Activated effector memory CD4-positive, alpha-beta T cell treated with Interleukin-2 at 50 U/mL for 16 hours (primary cell): ENCODE data around the gene TXNRD2.

Experiments
- DNase-seq: peaks from one replicate; pipeline ENCODE4 v3.0.0-alpha.2; 2020

TXNRD2 gene

DNA sequence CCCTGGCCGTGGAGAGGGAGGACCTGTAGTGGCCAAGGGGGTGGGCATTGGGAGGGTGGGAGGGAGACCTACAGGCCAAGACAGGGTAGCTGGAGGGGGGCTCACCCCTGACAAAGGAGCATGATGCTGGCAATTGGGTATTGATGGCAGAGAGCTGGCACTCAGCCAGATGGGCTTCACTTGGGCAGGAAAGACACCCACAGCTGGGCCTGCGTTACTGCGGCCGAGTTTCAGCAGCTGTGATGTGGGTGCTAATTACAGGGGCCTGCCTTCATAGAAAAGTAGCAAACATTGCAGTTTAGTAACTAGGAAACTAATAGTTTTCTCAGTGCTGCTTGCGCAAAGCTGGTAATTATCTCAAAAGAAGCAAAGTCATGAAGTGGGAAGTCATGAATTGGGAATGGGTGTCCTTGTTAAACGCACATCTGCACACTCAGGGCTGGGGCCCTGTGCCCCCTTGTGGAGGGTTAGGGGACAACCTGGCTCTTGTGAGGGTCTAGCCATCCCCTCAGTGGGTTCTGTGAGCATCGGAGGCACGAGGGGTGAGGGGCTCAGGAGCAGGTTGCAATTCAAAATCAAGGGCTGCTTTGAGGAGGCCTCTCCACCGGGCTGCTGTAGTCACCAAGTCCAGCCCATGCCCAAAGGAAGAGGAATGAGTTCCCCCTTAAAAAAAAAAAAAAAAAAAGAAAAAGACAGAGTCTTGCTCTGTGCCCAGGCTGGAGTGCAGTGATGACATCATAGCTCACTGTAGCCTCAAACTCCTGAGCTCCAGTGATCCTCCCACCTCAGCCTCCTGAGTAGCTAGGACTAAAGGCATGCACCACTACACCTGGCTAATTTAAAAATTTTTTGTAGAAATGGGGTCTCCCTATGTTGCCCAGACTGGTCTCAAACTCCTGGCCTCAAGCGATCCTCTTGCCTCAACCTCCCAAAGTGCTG, 24.4 kb upstream of the TXNRD2 start:
- no peak for DNase-seq

DNA sequence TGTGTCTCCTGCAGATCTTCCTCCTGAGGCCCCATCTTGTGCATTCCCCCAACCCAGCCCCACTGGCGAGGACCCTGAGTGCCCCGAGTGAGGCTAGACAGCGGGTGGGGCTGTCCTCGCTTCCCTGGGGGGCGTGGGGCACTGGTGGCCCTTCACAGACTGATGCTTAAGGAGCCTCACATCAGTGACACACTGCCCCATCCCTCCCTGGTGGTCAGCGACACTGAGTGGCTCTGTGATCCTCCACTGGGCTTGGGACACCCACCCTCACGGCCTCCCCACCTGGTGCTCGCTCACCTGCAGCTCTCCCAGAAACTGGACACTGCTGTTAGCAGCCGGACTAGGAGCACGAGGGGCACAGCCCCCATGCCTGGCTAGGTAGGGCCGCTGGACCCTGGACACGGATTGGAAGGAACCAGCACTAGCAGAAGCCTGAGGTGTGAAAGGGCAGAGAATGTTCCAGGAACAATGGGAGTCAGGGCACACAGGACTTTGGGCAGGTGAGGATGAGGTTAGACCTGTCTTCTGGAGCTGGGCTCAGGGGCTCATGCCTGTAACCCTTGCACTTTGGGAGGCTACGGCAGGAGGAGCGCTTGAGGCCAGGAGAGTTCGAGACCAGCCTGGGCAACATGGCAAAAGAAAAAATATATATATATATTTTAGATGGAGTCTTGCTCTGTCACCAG, 23.2 kb upstream of the TXNRD2 start:
- no peak for DNase-seq

DNA sequence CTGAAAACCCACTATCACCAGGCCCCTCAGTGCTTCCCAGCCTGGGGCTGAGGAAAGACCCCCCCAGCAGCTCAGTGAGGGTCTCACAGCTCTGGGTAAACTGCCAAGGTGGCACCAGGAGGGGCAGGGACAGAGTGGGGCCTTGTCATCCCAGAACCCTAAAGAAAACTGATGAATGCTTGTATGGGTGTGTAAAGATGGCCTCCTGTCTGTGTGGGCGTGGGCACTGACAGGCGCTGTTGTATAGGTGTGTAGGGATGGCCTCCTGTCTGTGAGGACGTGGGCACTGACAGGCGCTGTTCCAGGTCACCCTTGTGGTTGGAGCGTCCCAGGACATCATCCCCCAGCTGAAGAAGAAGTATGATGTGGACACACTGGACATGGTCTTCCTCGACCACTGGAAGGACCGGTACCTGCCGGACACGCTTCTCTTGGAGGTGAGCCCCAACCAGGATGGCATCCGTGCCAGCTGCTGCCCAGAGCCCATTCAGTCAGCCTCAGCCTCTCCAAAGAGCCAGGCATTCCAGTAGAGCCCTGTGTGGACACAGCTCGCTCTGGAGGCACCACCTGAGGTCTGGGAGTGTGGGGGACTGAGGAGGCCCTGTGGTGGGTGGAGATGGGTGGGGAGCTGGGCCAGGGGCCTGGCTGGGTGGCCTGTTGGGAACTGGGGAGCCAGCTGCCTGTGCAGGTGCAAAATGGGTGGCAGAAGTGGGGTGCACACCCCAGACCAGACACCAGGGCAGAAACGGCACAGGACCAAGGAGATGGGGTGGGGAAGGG, 22.4 kb upstream of the TXNRD2 start:
- no peak for DNase-seq

DNA sequence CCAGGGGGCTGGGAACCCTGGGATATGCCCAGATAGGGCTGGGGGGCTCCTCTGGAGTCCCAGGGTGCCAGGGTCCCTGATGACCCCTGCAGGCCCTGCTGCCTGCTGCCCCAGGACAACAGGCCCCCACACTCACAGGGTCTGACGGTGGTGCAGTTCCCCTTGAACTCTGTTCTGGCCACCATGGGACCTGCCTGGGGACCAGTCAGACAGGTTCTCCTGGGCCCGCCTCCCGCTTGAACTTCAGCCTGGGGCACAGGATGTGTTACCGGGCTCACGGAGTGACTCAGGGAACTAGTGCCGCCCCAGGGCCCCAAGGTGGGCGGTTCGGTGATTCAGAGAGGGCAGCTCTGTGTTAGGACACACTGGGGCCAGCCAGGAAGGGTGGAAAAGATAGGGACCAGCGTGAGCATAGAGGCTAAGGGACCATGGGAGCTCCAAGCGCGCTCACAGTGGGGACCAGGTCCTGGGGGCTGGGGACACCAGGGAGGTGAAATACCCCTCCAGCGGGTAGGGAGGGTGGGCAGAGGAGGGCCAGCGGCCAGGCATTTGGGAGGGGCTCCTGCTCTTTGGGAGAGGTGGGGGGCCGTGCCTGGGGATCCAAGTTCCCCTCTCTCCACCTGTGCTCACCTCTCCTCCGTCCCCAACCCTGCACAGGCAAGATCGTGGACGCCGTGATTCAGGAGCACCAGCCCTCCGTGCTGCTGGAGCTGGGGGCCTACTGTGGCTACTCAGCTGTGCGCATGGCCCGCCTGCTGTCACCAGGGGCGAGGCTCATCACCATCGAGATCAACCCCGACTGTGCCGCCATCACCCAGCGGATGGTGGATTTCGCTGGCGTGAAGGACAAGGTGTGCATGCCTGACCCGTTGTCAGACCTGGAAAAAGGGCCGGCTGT, 21.5 kb upstream of the TXNRD2 start:
- no peak for DNase-seq

DNA sequence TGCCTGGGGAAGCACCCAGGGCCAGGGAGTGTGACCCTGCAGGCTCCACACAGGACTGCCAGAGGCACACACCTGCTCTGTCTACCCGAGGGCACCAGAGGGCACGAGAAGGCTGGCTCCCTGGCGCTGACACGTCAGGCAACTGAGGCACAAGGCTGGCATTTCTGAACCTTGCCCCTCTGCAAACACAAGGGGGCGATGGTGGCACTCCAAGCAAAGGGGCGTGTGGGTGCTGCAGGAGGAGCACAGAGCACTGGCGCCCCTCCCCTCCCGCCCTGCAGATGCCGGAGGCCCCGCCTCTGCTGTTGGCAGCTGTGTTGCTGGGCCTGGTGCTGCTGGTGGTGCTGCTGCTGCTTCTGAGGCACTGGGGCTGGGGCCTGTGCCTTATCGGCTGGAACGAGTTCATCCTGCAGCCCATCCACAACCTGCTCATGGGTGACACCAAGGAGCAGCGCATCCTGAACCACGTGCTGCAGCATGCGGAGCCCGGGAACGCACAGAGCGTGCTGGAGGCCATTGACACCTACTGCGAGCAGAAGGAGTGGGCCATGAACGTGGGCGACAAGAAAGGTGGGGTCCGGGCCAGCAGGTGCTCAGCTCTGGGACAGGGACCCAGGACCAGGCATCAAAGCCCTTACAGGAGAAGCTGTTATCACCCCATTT, 20.8 kb upstream of the TXNRD2 start:
- DNase-seq, result peak; percentile 31

DNA sequence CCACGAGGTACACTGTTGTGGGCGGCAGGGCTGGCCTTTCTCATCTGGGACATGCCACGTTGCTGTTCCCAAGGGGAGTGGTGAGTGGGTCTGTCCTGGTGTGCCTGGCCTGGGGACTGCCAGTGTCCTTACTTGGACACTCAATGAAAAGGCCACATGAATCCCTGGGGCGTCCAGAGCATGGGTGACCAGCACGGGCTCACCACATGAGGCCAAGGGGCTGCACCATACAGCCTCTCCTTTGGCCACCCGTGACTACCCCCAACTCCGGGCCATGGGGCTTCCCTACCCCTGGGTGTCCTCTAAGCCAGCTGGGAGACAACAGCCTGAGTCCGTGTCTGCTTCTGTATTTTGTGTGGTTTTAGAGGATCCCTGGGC, 20.2 kb upstream of the TXNRD2 start:
- DNase-seq, result no peak

DNA sequence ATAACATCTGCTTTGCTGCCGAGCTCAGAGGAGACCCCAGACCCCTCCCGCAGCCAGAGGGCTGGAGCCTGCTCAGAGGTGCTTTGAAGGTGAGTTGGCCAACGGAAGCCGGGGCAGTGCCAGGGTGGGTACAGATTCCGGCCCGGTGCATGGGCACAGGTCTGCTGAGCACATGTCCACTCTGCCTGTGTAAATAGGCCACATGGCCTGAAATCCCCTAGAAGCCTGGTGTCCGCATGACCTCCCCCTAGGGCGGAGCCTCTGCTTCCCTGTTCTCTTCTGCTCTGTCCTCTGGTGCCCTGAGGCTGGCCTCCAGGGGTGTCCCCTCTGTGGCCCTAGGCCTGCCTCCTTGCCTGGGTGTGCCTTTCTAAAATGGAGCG, 19.6 kb upstream of the TXNRD2 start:
- no peak for DNase-seq

DNA sequence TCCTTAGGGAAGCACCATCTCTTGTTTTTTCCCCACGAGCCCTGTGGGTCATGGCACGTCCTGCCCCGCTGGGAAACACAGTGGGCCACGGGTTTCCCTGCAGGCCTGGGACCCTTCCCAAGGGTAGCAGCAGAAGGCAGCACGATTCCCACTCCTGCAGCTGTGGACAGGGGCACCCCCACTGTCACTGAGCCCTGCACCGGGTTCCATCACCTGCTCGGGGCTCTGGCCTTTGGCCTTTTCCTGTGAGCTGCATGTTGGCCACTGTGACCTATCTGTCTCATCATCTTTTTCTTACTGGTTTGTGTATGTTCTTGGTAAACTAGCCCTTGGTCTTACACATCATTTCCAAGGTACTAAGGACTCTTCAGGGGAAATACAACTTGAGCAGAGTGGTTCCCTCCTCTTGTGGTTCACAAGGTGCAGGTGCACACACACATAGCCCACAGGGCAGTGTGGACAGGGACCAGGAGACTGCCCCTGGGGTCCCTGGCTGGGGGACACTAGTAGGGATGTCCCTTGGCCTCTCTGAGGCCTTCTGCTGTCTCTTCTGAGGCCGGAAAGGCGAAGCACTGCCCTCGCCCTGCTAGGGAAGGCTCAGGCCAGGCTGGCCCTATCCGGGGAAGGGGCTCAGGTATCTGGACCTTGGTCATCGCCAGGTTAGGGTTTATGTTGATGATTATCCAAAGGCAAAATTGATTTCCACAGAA, 19.0 kb upstream of the TXNRD2 start:
- no peak for DNase-seq

DNA sequence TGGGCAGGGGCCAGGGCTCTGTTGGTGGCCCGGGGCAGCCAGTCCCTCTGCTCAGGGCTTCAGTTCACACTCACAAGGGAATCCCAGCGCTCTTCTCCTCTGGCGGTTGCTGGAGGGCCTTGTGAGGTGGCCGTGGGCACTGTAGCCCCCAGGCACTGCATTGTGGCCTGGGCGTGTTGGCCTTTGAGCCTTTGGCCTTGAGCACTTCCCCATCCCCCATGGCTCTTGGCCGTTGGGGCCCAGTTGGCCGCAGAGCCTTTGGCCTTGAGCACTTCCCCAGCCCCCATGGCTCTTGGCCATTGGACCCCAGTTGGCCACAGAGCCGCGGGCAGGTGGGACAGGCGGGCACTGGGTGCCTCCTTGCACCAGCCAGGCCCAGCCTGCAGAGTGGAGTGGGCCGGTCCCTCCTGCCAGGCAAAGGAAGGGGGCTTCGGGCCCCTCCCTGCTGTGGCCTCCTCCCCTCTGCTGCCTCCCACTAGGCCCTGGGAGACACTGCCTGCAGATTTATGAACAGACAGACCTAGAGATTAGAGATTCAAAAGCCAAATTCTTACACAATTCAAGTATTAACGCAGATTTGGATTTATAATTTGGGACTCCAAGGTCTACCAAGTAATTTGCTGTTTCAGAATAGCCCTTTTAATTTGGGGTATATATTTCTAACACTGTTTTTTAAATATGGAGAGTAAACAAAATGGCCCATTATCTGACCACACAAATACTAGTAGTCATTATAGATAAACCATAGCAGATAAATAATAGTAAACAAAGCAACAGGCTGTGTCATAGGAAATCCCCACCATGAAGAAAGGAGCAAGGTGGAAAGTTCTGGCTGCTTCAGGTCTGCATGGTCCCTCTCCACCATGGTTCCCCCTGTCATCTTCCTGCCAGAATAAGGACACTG, 18.2 kb upstream of the TXNRD2 start:
- no peak for DNase-seq

DNA sequence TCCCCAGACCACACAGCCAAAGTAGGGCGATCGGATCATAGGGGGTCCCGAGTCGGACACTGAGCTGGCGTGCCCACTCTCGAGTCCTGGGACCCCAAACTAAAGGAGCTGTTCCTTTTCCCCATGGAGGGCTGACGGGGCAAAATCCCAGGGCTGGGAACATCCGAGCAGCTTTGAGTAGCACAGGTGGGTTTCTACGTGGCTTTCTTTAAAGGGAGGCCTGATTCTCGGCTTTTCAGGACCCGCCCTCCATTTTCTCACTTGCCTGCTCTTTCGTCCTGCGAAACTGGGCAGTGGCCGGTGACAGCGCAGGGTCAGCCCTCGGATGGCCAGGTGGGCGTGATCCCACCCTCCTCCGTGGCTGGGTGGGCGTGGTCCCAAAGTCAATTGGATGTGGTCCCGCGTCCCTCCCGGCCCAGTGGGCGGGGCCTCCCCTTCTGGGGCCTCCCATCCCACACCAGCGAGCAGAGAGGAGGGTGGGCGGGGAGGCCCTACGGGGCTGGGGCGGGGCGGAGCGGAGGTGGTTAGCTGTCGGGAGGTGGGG, 17.5 kb upstream of the TXNRD2 start:
- DNase-seq, result no peak

DNA sequence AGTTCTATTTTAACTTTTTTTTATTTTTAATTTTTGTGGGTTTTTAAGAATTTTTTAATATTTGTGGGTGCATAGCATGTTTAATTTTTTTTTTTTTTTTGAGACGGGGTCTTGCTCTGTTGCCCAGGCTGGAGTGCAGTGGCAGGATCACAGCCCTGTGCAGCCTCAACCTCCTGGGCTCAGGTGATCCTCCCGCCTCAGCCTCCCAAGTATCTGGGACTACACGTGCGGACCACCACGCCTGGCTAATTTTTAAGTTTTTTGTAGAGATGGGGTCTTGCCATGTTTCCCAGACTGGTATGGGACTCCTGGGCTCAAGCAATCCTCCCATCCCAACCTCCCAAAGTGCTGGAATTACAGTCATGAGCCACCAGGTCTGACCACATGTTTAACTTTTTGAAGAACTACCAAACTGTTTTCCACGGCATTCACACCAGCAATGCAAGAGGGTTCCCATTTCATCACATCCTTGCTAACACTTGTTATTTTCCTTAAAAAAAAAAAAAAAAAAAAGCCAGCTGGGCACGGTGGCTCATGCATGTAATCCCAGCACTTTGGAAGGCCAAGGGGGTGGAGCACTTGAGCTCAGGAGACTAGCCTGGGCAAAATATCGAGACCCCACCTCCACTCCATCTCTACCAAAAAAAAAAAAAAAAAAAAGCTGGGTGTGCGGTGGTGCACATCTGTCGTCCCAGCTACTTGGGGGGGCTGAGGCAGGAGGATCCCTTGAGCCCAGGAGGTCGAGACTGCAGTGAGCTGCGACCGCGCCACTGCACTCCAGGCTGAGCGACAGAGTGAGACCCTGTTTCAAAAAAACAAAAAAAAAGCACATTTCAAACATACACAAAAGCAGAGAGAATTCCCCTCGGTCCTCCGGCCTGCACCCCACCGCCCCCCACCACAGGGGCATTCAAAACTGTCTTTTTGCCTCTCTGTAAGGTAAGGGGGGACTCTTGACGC, 16.7 kb upstream of the TXNRD2 start:
- no peak for DNase-seq

DNA sequence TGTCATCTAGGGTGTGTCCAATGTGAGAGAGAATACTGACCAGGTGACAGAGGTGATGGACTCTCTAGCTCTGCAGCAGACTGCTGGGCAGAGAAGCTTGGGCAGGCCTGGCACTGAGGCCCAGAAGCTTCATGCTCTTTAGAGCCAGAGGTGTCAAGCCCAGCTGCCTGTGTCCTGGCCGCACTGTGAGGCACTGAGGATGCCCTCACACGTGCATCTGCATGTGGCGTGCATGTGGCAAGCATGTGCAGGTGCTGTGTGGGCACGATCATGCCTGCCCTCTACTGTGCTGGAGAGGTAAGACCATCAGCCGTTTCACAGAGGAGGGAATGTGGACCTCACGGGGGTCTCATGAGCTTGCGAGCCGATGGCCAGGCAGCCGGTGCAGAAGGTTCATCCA, 15.8 kb upstream of the TXNRD2 start:
- no peak for DNase-seq

DNA sequence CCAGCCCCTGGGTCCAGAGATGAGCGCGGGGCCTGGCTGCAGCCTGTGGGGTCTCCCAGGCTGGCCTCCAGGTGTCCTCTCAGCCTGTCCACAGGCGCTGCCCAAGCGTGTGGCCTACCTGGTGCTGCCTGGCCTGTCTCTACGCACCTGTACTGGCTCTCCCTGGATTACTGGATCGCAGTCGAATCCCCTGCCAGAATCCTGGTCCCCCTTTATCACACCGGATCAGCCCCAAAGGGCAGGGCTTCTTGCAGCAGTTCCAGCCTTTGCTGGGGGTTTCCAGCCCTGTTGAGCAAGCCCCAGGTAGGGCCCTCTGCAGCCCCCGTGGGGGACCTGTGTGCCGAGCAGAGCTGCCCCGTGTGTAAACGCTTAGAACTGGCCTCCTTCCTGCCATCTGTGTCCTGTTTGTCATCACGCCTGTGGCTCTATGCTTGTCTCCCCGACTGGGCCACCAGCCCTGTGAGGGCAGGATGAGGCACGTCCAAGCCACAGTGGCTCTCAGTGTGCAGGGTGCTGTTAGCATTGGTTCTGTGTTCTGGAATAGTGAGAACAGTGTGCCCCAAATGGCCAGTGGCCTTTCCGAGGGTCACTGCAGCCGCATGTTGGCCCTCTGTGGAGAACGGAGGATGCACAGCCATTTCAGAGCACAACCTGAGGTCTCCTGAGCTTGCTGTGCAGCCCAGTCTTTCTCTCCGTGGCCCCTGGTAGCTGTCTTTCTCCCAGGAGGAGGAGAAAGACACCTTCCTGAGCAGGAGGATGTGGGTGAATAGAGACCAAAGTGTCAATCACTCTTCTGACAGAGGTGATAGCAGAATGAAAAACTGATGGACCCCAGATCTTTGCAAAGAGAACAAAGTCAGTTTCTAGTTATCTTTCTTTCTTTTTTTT, 13.9 kb upstream of the TXNRD2 start:
- no peak for DNase-seq

DNA sequence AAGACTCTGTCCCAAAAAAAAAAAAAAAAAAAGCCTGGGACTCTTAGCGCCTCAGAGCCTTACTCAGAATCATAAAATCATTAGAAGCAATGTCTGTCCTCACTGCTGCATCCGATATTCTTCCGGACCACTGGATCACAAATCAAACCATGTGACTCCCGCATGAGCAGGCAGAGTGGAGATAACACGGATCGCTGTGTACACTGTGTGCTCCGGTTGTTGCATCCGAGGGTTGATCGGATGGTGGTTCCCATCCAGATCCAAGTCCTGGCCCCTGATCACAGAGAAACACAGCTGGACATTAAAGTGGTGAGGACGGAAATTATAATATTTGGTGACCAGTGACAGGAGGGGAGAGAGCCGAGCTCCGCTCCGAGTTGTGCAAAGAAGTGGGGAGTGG, 9.7 kb upstream of the TXNRD2 start:
- no peak for DNase-seq

DNA sequence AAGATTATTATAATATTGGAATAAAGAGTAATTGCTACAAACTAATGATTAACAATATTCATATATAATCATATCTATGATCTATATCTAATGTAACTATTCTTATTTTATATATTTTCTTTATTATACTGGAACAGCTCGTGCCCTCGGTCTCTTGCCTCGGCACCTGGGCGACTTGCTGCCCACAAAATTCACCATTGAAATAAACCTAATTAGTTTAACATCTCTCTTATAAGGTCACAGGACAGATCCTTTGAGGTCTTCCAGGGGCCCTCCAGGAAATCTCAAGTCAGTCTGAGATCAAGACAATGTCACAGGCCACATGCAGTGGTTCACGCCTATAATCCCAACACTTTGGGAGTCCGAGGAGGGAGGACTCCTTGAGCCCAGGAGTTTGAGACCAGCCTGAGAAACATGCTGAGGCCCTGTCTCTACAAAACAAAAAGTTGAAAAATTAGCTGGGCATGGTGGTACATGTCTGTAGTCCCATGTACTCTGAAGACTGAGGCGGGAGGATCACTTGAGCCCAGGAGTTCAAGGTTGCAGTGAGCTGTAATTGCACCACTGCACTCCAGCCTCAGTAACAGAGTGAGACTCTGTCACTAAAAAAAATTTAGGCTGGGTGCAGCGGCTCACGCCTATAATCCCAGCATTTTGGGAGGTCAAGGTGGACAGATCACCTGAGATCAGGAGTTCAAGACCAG, 6.6 kb upstream of the TXNRD2 start:
- DNase-seq, result no peak

DNA sequence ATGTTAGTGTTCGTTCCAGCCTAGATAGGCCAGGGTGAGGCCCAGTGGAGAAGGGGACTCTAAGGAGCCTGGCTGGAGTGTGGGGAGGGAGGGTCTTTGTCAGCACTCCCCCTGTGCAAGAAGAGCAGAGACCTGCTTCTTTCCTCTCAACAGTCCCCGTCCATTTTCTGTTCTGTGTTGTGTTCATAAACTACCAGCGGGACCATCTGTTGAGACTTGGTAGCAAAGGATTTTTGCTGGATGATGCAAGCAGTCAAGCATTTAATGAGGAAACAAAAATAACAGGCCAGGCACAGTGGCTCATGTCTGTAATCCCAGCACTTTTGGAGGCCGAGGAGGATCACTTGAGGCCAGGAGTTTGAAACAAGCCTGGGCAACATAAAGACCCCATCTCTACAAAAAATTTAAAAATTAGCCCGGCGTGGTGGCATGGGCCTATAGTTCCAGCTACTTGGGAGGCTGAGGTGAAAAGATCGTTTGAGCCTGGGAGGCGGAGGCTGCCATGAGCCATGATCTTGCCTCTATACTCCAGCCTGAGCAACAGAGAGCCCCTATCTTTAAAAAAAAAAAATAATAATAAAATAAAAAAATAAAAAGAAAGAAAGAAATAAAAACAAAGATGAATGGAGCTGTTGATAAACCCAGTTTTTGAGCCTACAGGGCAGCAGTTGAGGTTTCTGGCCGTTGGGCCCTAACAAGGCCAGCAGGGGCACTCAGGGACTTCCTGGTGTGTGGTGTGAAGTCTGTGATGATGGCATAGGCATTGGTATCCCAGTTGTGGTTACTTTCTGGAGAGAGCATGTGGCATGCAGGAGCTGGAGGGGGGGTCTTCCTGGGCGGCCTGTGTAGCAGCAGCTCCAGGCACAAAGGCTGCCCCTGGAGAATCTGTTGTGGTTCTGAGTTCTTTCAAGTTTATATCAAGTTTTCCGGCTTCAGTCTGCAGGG, 1.7 kb upstream of the TXNRD2 start:
- no peak for DNase-seq
